Dermis microvascular lymphatic vessel endothelial cell (primary cell): ENCODE results near the gene SNX30. TPM values are rescaled to one million over a fixed set of nuclear protein-coding genes. Genes with fewer than 3 reads are reported as not detected.

ENCODE experiments used
- DNase-seq, 2 donors: peaks; one replicate each; pipeline versions ENCODE4 v3.0.0 to v3.0.0-alpha.2; 2010; ENCODE audit warnings: low read depth in 2 of 2
- total RNA-seq: library from RNA; depleted of rRNA; stranded (reverse); fragments of >200 nt; gene quantifications from 2 replicates; pipeline ENCODE4 v1.2.1, GENCODE V29; 2014

SNX30 gene
- total RNA-seq, 1 donor from 2014 or later: 5.9 TPM

GRCh38 chr9:112854657-112855056 lies 104.1 kb downstream of the SNX30 start:
- DNase-seq: no peak

GRCh38 chr9:112856200-112856599 lies 105.6 kb downstream of the SNX30 start:
- no peak for DNase-seq

GRCh38 chr9:112856843-112857242 lies 106.3 kb downstream of the SNX30 start:
- no peak for DNase-seq

GRCh38 chr9:112858005-112858404 lies 107.4 kb downstream of the SNX30 start:
- DNase-seq: no peak

GRCh38 chr9:112858625-112859147 lies 108.1 kb downstream of the SNX30 start:
- no peak for DNase-seq

GRCh38 chr9:112860451-112860850 lies 109.9 kb downstream of the SNX30 start:
- DNase-seq: no peak

- DNase-seq: no peak
Measured at GRCh38 chr9:112861155-112861554, 110.6 kb downstream of the SNX30 start.

GRCh38 chr9:112861638-112862555 lies 111.3 kb downstream of the SNX30 start:
- peak in 1 of 2 donors; percentile 32 for DNase-seq

- DNase-seq: no peak
Measured at GRCh38 chr9:112863214-112863613, 112.7 kb downstream of the SNX30 start.

- no peak for DNase-seq
Measured at GRCh38 chr9:112863746-112864145, 113.2 kb downstream of the SNX30 start.

GRCh38 chr9:112864403-112864802 lies 113.8 kb downstream of the SNX30 start:
- no peak for DNase-seq

- DNase-seq: no peak
Measured at GRCh38 chr9:112864982-112865381, 114.4 kb downstream of the SNX30 start.

- DNase-seq: no peak
Measured at GRCh38 chr9:112866662-112867274, 116.2 kb downstream of the SNX30 start.

GRCh38 chr9:112867275-112867991 lies 116.9 kb downstream of the SNX30 start:
- no peak for DNase-seq

- no peak for DNase-seq
Measured at GRCh38 chr9:112868461-112868860, 117.9 kb downstream of the SNX30 start.

GRCh38 chr9:112869041-112869529 lies 118.5 kb downstream of the SNX30 start:
- no peak for DNase-seq

- no peak for DNase-seq
Measured at GRCh38 chr9:112869917-112870316, 119.4 kb downstream of the SNX30 start.

- DNase-seq: no peak
Measured at GRCh38 chr9:112870556-112870955, 120.0 kb downstream of the SNX30 start.

- no peak for DNase-seq
Measured at GRCh38 chr9:112872019-112872418, 121.5 kb downstream of the SNX30 start.

GRCh38 chr9:112873773-112874405 lies 123.3 kb downstream of the SNX30 start:
- no peak for DNase-seq

- DNase-seq: no peak
Measured at GRCh38 chr9:112878752-112879151, 128.2 kb downstream of the SNX30 start.
